K562 (cell line): ENCODE results near the gene ATMIN. TPM values are rescaled to one million over a fixed set of nuclear protein-coding genes. Genes with fewer than 3 reads are reported as not detected.
A peak's percentile ranks its signal among the peaks of the same experiment; 100 is the strongest.

Experiments used
- ATAC-seq: fragments of 200-7000 bp; cut with Tn5 transposase; 3 replicates; pipeline ENCODE4 v1.9.1; 2020; ENCODE audit warnings: moderate library complexity
- BruUV-seq: library from RNA; stranded (reverse); fragments of 400-500 nt; replicated peaks from 2 replicates; lab custom pipeline; 2021; lab: Mats Ljungman, UMichigan
- CTCF ChIA-PET: fragments of 300-600 bp; formaldehyde crosslinking; extraction: SDS; loops from one replicate; lab custom pipeline; 2021; ENCODE audit warnings: low intra/inter-chr PET ratio; lab: Yijun Ruan, JAX
- POLR2A ChIA-PET: fragments of 300-600, 350-650 bp; sonication (Branson Sonifier 250); formaldehyde crosslinking; extraction: SDS; loops from one replicate; lab custom pipeline; 2021; ENCODE audit warnings: antibody characterized with exemption, inconsistent platforms; lab: Yijun Ruan, JAX
- DNase-seq, 4 experiments: peaks; one replicate each; pipeline versions ENCODE4 v3.0.0 to v3.0.0-alpha.2; 2011 to 2018; ENCODE audit warnings: low spot score in 3 of 4, mixed read lengths in 3 of 4; ENCODE audit errors: extremely low read depth in 1 of 4
- FAIRE-seq: peaks from 2 replicates; lab custom pipeline; 2011; peaks lifted over from hg19 to GRCh38; lab: Jason Lieb, UNC
- H2AFZ ChIP-seq: 2 replicates; pipeline ENCODE4 v1.6.0; 2011; ENCODE audit warnings: low read depth, low read length, control low read depth, inconsistent platforms
- H3K27ac ChIP-seq: fragments of 200-600 bp; 3 replicates; pipeline ENCODE4 v1.8.0; 2011; ENCODE audit warnings: low read depth, mild to moderate bottlenecking, control low read depth, inconsistent platforms, low read length, moderate library complexity, mixed read lengths; ENCODE audit errors: extremely low read depth
- H3K27me3 ChIP-seq, 2 experiments: fragments of 300-600 bp in 1 of 2; 2 replicates in 1 of 2; 3 replicates in 1 of 2; pipeline versions ENCODE4 v1.6.0 to v1.8.0; 2011; ENCODE audit warnings: inconsistent platforms in 2 of 2, low read length in 2 of 2, mild to moderate bottlenecking in 1 of 2, mixed read lengths in 1 of 2, moderate library complexity in 1 of 2; ENCODE audit not compliant: control insufficient read depth in 2 of 2, insufficient read depth in 2 of 2
- H3K36me3 ChIP-seq: fragments of 300-600 bp; 3 replicates; pipeline ENCODE4 v1.8.0; 2011; ENCODE audit warnings: mild to moderate bottlenecking, low read length, inconsistent platforms; ENCODE audit not compliant: control insufficient read depth, insufficient read depth
- H3K4me1 ChIP-seq, 2 experiments: fragments of 200-600 bp in 1 of 2; replicated peaks in 1 of 2; 2 replicates in 1 of 2; 3 replicates in 1 of 2; pipeline versions ENCODE4 v1.5.1 to v1.8.0; 2011; ENCODE audit warnings: inconsistent platforms in 2 of 2, low read length in 2 of 2, mild to moderate bottlenecking in 1 of 2, mixed read lengths in 1 of 2, moderate library complexity in 1 of 2; ENCODE audit not compliant: control insufficient read depth in 2 of 2, insufficient read depth in 2 of 2
- H3K4me2 ChIP-seq: 2 replicates; pipeline ENCODE4 v1.6.1; 2011; ENCODE audit warnings: low read length, control low read depth, inconsistent platforms, mixed read lengths; ENCODE audit not compliant: insufficient read depth
- H3K4me3 ChIP-seq: fragments of 200-600 bp; sonication (generic), shearing (Covaris generic); 2 replicates; pipeline ENCODE4 v1.5.1; 2016; ENCODE audit warnings: control low read depth, inconsistent platforms
- H3K79me2 ChIP-seq: fragments of 200-600 bp; 3 replicates; pipeline ENCODE4 v1.8.0; 2011; ENCODE audit warnings: low read length, inconsistent platforms; ENCODE audit not compliant: control insufficient read depth, insufficient read depth
- H3K9ac ChIP-seq, 2 experiments: 2 replicates each; pipeline versions ENCODE4 v1.6.0 to v1.6.1; 2011; ENCODE audit warnings: low read depth in 2 of 2, low read length in 2 of 2, control low read depth in 1 of 2, inconsistent platforms in 1 of 2, mild to moderate bottlenecking in 1 of 2, mixed read lengths in 1 of 2; ENCODE audit not compliant: insufficient read depth in 1 of 2
- H3K9me1 ChIP-seq: one replicate; pipeline ENCODE4 v1.6.0; 2011; ENCODE audit warnings: inconsistent platforms, mild to moderate bottlenecking, low read length, moderate library complexity; ENCODE audit not compliant: control insufficient read depth, insufficient read depth
- H3K9me3 ChIP-seq: replicated peaks from 2 replicates; pipeline ENCODE4 v1.5.1; 2011; ENCODE audit warnings: low read depth, low read length, inconsistent platforms; ENCODE audit not compliant: control insufficient read depth, insufficient read depth
- H4K20me1 ChIP-seq: replicated peaks from 2 replicates; pipeline ENCODE4 v1.6.1; 2011; ENCODE audit warnings: low read length, inconsistent platforms, mixed read lengths; ENCODE audit not compliant: control insufficient read depth, insufficient read depth
- ETV6 ChIP-seq, 3 experiments: fragments of 150-350 bp in 1 of 3; sonication (generic) in 1 of 3; formaldehyde crosslinking in 1 of 3; IDR thresholded peaks; 2 replicates each; pipeline versions ENCODE4 v1.6.1 to v1.8.0; 2014 to 2022; ENCODE audit warnings: borderline replicate concordance in 2 of 3, low read depth in 2 of 3, antibody characterized with exemption in 1 of 3, low read length in 1 of 3, mild to moderate bottlenecking in 1 of 3, missing genetic modification reagents in 1 of 3
- FOXM1 ChIP-seq, 2 experiments: fragments of 450-650 bp in 1 of 2; sonication (generic) in 1 of 2; formaldehyde crosslinking in 1 of 2; IDR thresholded peaks; 2 replicates each; pipeline versions ENCODE4 v1.6.1 to v1.9.0; 2017 to 2022; ENCODE audit warnings: low read depth in 2 of 2, mild to moderate bottlenecking in 2 of 2, missing genetic modification reagents in 1 of 2, moderate library complexity in 1 of 2
- GATAD2A ChIP-seq: fragments of 450-650 bp; IDR thresholded peaks from 2 replicates; pipeline ENCODE4 v1.6.1; 2017
- ILK ChIP-seq: fragments of 450-650 bp; IDR thresholded peaks from 2 replicates; pipeline ENCODE4 v1.6.1; 2016; ENCODE audit warnings: missing genetic modification characterization, low read depth, mild to moderate bottlenecking, missing compliant biosample characterization, moderate library complexity, borderline replicate concordance
- MITF ChIP-seq: IDR thresholded peaks from 2 replicates; pipeline ENCODE4 v1.6.1; 2014; ENCODE audit warnings: antibody characterized with exemption
- NFIC ChIP-seq: fragments of 450-650 bp; IDR thresholded peaks from 2 replicates; pipeline ENCODE4 v1.6.1; 2017; ENCODE audit warnings: mild to moderate bottlenecking, inconsistent platforms
- NR3C1 ChIP-seq: sonication (generic); formaldehyde crosslinking; IDR thresholded peaks from 2 replicates; pipeline ENCODE4 v1.8.1; 2022; ENCODE audit warnings: missing genetic modification reagents
- NUFIP1 ChIP-seq: fragments of 450-650 bp; IDR thresholded peaks from 2 replicates; pipeline ENCODE4 v1.6.1; 2018; ENCODE audit not compliant: partially characterized antibody
- PHB ChIP-seq: fragments of 250-450 bp; sonication (Bioruptor Pico); IDR thresholded peaks from 2 replicates; pipeline ENCODE4 v1.5.0; 2021
- SAFB ChIP-seq: fragments of 200-400 bp; formaldehyde crosslinking; IDR thresholded peaks from 2 replicates; pipeline ENCODE4 v1.6.1; 2017; ENCODE audit warnings: low read depth, low read length, borderline replicate concordance
- SMAD2 ChIP-seq: fragments of 150-350 bp; IDR thresholded peaks from 2 replicates; pipeline ENCODE4 v1.6.1; 2014; ENCODE audit warnings: low read depth, mild to moderate bottlenecking, low read length
- SMAD4 ChIP-seq: fragments of 250-450 bp; sonication (Bioruptor Pico); conservative IDR thresholded peaks from 2 replicates; pipeline ENCODE4 v1.8.0; 2021; ENCODE audit warnings: inconsistent platforms, mild to moderate bottlenecking, moderate library complexity
- TCF3 ChIP-seq: sonication (generic); formaldehyde crosslinking; IDR thresholded peaks from 2 replicates; pipeline ENCODE4 v1.4.0; 2020; ENCODE audit warnings: mild to moderate bottlenecking, missing genetic modification reagents
- TGIF2 ChIP-seq: sonication (generic); formaldehyde crosslinking; IDR thresholded peaks from 2 replicates; pipeline ENCODE4 v1.8.1; 2022; ENCODE audit warnings: mild to moderate bottlenecking, missing genetic modification reagents, moderate library complexity
- U2AF1 ChIP-seq: fragments of 200-400 bp; formaldehyde crosslinking; optimal IDR thresholded peaks from 2 replicates; pipeline ENCODE3; 2017; ENCODE audit warnings: mild to moderate bottlenecking, low read depth, low read length, moderate library complexity
- ZBTB33 ChIP-seq: sonication (generic); formaldehyde crosslinking; IDR thresholded peaks from 2 replicates; pipeline ENCODE4 v1.8.1; 2023; ENCODE audit warnings: mild to moderate bottlenecking, missing genetic modification reagents
- ZNF232 ChIP-seq: sonication (generic); formaldehyde crosslinking; IDR thresholded peaks from 2 replicates; pipeline ENCODE4 v1.8.0; 2022; ENCODE audit warnings: mild to moderate bottlenecking, missing genetic modification reagents
- ZNF311 ChIP-seq: fragments of 250-450 bp; sonication (Bioruptor Pico); IDR thresholded peaks from 2 replicates; pipeline ENCODE4 v1.4.0; 2020; ENCODE audit warnings: mild to moderate bottlenecking, moderate library complexity
- ZNF785 ChIP-seq: fragments of 250-450 bp; sonication (Bioruptor Pico); IDR thresholded peaks from 2 replicates; pipeline ENCODE4 v1.4.0; 2020; ENCODE audit warnings: mild to moderate bottlenecking
- WGBS: fragments of 100-300 bp; shearing (Covaris generic); methylation state at CpG from one replicate; pipeline ENCODE4 v1.1.6; 2016; ENCODE audit warnings: low coverage, mixed read lengths; ENCODE audit not compliant: insufficient coverage; ENCODE audit errors: missing lambda C conversion rate; 5-methylcytosine and 5-hydroxymethylcytosine counted together
- in situ Hi-C: fragments of 300-500 bp; cut with MboI; formaldehyde crosslinking; loops from 4 replicates; pipeline ENCODE4 v1.15.0; 2018; ENCODE audit warnings: inconsistent platforms, mixed read lengths
- intact Hi-C: fragments of 100-400 bp; cut with micrococcal nuclease; formaldehyde crosslinking; loops from 2 replicates; pipeline ENCODE4 v1.14.2; 2022
- polyA plus RNA-seq, 8 experiments: library from polyadenylated mRNA; depleted of rRNA in 4 of 8; stranded (reverse) in 5 of 8; unstranded in 3 of 8; fragments of >200 nt; fragmentation: Nextera tagmentation in 2 of 8; fragmentation: Illumina TruSeq in 1 of 8; extraction: Ambion mirVana in 2 of 8; extraction: Trizol in 1 of 8; gene quantifications; 2 replicates each; pipeline versions ENCODE4 v1.2.1 to v1.2.3, GENCODE V29; 2011 to 2014; ENCODE audit warnings: inconsistent platforms in 1 of 8, missing spikeins in 1 of 8
- total RNA-seq, 7 experiments: library from RNA; depleted of rRNA in 6 of 7; stranded (reverse); fragments of >200 nt in 6 of 7; fragmentation: Illumina TruSeq in 2 of 7; extraction: Trizol in 2 of 7; gene quantifications; 2 replicates each; pipeline versions ENCODE4 v1.2.1 to v1.2.3, GENCODE V29; 2011 to 2021; ENCODE audit warnings: low replicate concordance in 1 of 7

ATMIN gene
- total and polyA plus RNA-seq, 9 of the 15 experiments (the other 6 are each of a cell fraction or from before 2014, with no cell fraction given), result 6.7 to 40.9 (median 23.4) TPM

GRCh38 chr16:81006211-81006812 is 29.3 kb upstream of the ATMIN start:
- under 1% methylated on average over 45 of the region's 50 CpGs for WGBS
- Histone ChIP-seq H3K79me2 (peaks cover 94% of the 10 kb centered on the region), H3K9me3 (no peaks in the 10 kb centered on the region), H4K20me1 (peaks cover 22% of the 10 kb centered on the region), H3K9me1 (peaks cover 4% of the 10 kb centered on the region), H3K4me1 (peaks cover 21 to 30% of the 10 kb centered on the region in 2 experiments; a peak in 4 of 5 replicates), H2AFZ (peak overlapping the region; percentile 100), H3K4me2 (peak overlapping the region; percentile 97), H3K27me3 (no peaks in the 10 kb centered on the region), H3K27ac (peak overlapping the region; percentile 100), H3K9ac (peak overlapping the region; percentile 97 to 98), H3K4me3 (peak overlapping the region; percentile 82), H3K36me3 (peaks cover 34% of the 10 kb centered on the region)
- ChIA-PET CTCF (interaction anchor here (0.7 kb wide), 1 partner anchor 189 kb away, joined by 6 read pairs; no protein-coding TSS in a partner anchor), POLR2A (interaction anchor here (0.6 to 4.9 kb wide), 15 partner anchors 9 to 445 kb away, joined by 3 to 47 read pairs (median 3); partner anchors contain the start of genes ATMIN and C16orf46)
- peak; percentile 73 to 86 (median 78) for DNase-seq
- intact Hi-C loops, result loop anchor here (2.0 to 5.0 kb wide), 2 partner anchors 32 to 1084 kb away; no protein-coding TSS in a partner anchor
- ATAC-seq, result peak; percentile 82
- FAIRE-seq, result no peak
- in situ Hi-C loops, result loop anchor here (25.0 kb wide), 1 partner anchor 731 kb away; no protein-coding TSS in a partner anchor
- TSS peak; percentile 52 for BruUV-seq
- TF ChIP-seq U2AF1, result peak; percentile 79
- no peak for TF ChIP-seq ZNF311 (CRISPR knock-in tag)
- 0 out of 2 replicates have a peak, but pooled peaks have one; percentile 37 for TF ChIP-seq PHB
- TF ChIP-seq ILK, result no peak
- TF ChIP-seq FOXM1 (IDR thresholded peaks at IDR 0.05; ENCODE audit: low read depth), result no peak
- TF ChIP-seq FOXM1 (CRISPR knock-in tag; IDR thresholded peaks at IDR 0.05; ENCODE audit: low read depth), result peak; percentile 31; the same call in 1 of the 2 replicates
- no peak for TF ChIP-seq ETV6 (IDR thresholded peaks at IDR 0.05; ENCODE audit: borderline replicate concordance in 1 of 2, low read depth in 2 of 2, low read length in 1 of 2)
- peak; percentile 91 for TF ChIP-seq ETV6 (CRISPR knock-in tag; IDR thresholded peaks at IDR 0.05; ENCODE audit: borderline replicate concordance)
- TF ChIP-seq TGIF2 (CRISPR knock-in tag), result peak; percentile 94
- peak; percentile 83 for TF ChIP-seq SMAD4 (CRISPR knock-in tag)
- TF ChIP-seq NR3C1 (CRISPR knock-in tag), result 0 out of 2 replicates have a peak, but pooled peaks have one; percentile 87
- 0 out of 2 replicates have a peak, but pooled peaks have one; percentile 12 for TF ChIP-seq TCF3
- TF ChIP-seq SAFB, result 0 out of 2 replicates have a peak, but pooled peaks have one; percentile 12
- TF ChIP-seq MITF, result 0 out of 2 replicates have a peak, but pooled peaks have one; percentile 13
- no peak for TF ChIP-seq SMAD2
- no peak for TF ChIP-seq GATAD2A
- no peak for TF ChIP-seq NUFIP1
- no peak for TF ChIP-seq ZNF232
- TF ChIP-seq ZNF785 (CRISPR knock-in tag), result no peak
- peak; percentile 10; the same call in 1 of the 2 replicates for TF ChIP-seq ZBTB33 (CRISPR knock-in tag)
- peak; percentile 41; the same call in 1 of the 2 replicates for TF ChIP-seq NFIC
